NCI-H345 treated with DMSO at 0.1 percent for 48 hours (cell line): ENCODE results near the gene CGB2.
"Not testable (repeated sequence)": the region's sequence is repeated elsewhere in the genome, so short reads cannot be mapped to it uniquely, and the experiment has no call there.

Source experiments
- DNase-seq: peaks from one replicate; lab custom pipeline; 2025; ENCODE audit not compliant: unreplicated experiment; lab: John Stamatoyannopoulos, UW

The CGB2 gene

DNA sequence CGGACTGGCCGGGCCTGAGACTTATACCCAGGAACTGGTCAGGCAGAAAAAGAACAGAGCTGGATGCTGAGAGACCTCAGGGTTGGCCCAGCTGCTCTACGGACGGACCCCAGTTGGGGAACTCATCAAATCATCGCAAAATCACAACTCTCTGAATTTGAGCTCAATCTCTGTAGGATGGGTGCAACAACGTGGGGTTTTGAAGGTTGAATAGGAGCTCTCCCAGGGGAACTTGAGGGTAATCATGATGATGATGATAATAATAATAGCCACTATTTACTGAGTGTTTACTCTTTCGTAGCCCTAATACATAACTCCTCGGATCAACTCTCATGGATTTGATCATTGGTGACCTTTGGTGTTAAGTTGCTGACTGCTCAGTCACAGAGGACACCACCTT lies 1.4 kb upstream of the CGB2 start:
- DNase-seq, result not testable (repeated sequence)

DNA sequence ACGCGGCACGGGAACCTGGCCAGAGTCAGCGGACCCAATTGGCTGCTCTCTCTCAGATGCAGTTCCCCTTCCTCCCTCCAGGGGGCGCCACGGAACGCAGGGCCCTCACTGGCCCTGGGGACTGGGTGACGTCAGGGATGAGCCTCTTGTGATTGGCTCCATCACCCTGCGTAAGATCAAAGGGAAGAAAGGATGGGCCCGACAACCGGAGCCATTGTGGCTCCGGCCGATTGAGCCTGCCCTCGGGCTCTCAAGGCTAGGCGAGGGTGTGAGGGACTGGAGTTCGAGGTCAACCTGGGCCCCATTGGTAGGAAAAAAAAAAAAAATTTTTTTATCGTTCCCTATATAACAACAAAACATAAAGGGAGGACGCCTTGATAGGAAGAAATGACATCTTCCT lies 5.1 kb downstream of the CGB2 start, which contains the start of gene CGB1:
CGB1 (minus strand) TSS at position 81 of the 400 bp plus-strand sequence. CDS start 184 bp downstream, outside the sequence.
- not testable (repeated sequence) for DNase-seq

DNA sequence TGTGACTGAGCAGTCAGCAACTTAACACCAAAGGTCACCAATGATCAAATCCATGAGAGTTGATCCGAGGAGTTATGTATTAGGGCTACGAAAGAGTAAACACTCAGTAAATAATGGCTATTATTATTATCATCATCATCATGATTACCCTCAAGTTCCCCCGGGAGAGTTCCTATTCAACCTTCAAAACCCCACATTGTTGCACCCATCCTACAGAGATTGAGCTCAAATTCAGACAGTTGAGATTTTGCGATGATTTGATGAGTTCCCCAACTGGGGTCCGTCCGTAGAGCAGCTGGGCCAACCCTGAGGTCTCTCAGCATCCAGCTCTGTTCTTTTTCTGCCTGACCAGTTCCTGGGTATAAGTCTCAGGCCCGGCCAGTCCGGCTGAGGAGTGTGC lies 6.4 kb downstream of the CGB2 start:
- DNase-seq, result not testable (repeated sequence)

DNA sequence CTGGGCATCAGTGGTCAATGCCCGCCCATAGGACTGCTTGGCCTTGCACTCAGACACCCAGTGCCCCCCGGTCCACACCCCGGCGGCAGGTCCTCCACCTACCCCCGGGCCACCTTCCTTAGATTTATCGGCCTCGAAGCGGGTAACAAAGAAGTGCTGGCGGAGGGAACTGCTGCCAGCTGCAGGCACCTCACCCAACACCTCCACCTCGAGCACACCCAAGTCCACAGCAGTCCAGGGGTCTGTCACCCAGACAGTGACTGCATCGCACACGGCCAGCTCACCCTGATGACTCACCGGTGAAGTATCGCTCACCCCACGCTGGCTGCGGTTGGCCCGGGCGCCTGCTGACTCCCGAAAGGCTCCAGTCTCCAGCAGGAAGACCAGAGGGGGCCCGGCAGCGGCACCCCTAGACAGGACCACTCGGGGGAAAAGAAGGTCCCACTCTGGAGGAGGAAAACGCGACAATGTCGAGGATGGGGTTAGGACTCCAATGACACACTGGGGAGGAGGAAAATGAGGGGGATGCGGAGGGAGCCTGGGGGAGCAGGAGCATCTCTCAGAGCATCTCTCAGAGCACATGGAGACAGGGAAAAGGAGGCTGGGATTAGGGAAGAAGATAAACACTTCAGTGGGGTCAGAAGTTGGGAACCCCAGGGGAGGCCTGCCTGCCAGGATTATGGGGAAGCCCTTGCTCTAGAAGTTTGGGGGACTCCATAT lies 7.0 kb downstream of the CGB2 start:
- DNase-seq, result not testable (repeated sequence)

DNA sequence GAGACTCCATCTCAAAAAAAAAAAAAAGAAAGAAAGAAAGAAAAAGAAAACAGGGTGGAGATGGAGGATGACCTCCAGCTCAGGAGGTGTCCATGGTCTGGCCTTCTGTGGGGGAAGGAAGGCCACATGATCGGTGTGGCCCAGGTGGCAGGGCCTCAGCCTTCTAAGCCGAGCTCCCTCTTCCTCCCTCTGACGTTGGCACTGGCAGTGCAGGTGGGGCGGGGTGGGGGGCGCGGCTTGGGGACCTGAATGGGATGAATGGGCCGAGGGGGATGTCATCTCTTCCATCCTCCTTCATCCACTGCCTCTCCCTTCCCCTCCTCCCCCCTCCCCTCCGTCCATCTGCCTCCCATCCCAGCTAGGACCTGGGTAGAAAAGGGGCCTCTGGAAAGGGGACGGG lies 8.0 kb downstream of the CGB2 start:
- DNase-seq, result not testable (repeated sequence)

DNA sequence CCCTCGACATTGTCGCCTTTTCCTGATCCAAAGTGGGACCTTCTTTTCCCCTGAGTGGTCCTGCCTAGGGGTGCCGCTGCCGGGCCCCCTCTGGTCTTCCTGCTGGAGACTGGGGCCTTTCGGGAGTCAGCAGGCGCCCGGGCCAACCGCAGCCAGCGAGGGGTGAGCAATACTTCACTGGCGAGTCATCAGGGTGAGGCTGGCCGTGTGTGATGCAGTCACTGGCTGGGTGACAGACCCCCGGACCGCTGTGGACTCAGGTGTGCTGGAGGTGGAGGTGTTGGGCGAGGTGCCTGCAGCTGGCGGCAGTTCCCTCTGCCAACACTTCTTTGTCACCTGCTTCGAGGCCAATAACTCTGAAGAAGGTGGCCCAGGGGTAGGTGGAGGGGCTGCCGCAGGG lies 10.5 kb downstream of the CGB2 start:
- DNase-seq, result no peak

DNA sequence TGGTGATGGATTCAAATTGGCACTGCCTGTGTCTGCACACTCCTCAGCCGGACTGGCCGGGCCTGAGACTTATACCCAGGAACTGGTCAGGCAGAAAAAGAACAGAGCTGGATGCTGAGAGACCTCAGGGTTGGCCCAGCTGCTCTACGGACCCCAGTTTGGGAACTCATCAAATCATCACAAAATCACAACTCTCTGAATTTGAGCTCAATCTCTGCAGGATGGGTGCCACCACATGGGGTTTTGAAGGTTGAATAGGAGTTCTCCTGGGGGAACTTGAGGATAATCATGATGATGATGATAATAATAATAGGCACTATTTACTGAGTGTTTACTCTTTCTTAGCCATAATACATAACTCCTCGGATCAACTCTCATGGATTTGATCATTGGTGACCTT lies 11.0 kb downstream of the CGB2 start:
- not testable (repeated sequence) for DNase-seq

DNA sequence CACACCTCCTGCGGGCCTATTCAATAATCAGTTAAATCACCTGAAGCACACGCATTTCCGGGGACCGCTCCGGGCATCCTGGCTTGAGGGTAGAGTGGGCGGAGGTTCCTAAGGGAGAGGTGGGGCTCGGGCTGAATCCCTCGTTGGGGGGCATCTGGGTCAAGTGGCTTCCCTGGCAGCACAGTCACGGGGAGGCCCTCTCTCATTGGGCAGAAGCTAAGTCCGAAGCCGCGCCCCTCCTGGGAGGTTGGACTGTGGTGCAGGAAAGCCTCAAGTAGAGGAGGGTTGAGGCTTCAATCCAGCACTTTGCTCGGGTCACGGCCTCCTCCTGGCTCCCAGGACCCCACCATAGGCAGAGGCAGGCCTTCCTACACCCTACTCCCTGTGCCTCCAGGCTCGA lies 11.9 kb downstream of the CGB2 start, which contains the start of gene CGB5:
CGB5 (plus strand) TSS at position 301 of the 400 bp plus-strand sequence. CDS start 362 bp downstream, outside the sequence.
- DNase-seq, result not testable (repeated sequence)

DNA sequence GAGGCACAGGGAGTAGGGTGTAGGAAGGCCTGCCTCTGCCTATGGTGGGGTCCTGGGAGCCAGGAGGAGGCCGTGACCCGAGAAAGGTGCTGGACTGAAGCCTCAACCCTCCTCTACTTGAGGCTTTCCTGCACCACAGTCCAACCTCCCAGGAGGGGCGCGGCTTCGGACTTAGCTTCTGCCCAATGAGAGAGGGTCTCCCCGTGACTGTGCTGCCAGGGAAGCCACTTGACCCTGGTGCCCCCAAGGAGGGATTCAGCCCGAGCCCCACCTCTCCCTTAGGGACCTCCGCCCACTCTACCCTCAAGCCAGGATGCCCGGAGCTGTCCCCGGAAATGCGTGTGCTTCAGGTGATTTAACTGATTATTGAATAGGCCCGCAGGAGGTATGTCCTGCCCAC lies 17.3 kb downstream of the CGB2 start, which contains the start of gene CGB8:
CGB8 (minus strand) TSS at position 101 of the 400 bp plus-strand sequence. CDS start 372 bp downstream, outside the sequence.
- not testable (repeated sequence) for DNase-seq

DNA sequence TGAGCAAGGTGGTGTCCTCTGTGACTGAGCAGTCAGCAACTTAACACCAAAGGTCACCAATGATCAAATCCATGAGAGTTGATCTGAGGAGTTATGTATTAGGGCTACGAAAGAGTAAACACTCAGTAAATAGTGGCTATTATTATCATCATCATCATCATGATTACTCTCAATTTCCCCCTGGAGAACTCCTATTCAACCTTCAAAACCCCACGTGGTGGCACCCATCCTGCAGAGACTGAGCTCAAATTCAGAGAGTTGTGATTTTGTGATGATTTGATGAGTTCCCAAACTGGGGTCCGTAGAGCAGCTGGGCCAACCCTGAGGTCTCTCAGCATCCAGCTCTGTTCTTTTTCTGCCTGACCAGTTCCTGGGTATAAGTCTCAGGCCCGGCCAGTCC lies 18.1 kb downstream of the CGB2 start:
- not testable (repeated sequence) for DNase-seq

DNA sequence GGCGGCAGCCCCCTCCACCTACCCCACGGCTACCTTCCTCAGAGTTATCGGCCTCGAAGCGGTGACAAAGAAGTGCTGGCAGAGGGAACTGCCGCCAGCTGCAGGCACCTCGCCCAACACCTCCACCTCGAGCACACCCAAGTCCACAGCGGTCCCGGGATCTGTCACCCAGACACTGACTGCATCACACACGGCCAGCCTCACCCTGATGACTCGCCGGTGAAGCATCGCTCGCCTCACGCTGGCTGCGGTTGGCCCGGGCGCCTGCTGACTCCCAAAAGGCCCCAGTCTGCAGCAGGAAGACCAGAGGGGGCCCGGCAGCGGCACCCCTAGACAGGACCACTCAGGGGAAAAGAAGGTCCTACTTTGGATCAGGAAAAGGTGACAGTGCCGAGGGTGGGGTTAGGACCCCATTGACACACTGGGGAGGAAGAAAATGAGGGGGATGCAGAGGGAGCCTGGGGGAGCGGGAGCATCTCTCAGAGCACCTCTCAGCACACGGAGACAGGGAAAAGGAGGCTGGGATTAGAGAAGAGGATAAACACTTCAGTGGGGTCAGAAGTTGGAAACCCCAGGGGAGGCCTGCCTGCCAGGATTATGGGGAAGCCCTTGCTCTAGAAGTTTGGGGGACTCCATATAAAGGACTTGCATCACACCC lies 18.8 kb downstream of the CGB2 start:
- DNase-seq, result not testable (repeated sequence)

DNA sequence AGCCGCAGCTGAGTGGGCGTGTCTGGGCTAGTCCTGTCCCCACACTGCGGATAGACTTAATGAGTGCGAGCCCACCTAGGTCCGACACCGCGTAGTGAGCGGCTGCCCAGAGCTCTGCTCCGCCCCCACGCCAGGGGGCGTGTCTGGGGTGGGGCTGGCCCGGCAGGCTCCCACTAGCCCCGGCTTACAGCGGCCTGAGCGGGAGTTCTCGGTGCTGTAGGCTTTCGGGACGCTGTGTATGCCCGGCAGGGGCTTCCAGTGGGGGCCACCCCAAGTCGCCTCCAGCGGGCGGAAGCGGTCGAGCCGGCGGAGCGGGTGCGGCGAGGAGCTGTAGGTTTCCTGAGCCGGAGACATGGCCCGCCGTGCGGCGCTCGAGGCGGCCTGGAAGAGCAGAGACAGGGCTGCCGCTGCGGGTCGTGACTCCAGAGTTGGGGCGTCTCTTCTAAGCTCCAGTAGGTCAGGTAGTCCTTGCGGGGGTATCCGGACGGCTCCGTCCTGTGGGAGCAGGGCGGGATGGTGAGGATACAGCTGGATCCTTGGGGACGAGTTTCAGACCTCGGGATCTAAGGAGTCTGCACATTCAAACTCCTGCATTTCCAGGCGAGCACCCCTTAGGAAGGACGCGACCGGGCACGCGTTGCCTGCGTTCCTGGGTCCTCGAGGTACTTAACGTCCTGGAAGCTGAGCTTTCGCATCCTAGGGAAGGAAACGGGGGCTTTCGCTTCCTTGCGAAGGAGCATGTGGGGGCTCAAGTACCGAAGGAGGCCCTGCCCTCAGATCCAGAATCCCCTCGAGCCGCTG lies 24.6 kb downstream of the CGB2 start:
- DNase-seq, result no peak

DNA sequence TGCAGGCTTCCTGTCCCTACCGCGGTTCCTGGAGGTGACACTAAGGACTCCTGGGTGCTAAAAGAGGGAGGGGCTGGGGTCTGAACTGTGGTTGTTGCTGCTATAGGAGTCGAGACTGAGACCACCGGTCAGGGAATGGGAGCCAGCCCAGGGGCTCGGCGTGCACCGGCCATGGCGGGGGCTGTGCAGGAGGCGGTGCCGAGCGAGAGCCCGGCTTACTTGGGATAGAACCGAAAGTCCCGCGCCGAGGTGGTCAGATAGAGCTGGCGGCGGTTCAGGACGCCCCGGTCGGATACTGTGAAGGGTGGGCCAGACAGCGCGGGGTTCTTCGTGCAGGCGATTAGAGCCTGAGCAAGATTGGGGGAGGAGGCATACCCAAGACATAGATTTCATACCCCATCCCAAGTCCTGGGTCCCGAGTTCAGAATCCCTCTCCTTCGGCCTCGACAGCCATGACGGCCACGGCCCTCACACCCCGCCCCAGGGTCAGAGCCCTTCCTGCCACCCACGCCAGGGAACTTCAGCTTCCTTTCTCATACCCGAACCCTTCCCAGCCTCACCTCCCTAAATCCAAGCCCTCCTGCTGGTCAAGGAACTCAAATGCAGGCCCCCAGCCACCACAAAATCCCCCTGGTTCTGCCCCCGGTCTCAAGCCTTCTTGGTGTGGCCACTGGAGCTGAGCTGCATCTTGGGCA lies 25.4 kb downstream of the CGB2 start:
- not testable (repeated sequence) for DNase-seq

DNA sequence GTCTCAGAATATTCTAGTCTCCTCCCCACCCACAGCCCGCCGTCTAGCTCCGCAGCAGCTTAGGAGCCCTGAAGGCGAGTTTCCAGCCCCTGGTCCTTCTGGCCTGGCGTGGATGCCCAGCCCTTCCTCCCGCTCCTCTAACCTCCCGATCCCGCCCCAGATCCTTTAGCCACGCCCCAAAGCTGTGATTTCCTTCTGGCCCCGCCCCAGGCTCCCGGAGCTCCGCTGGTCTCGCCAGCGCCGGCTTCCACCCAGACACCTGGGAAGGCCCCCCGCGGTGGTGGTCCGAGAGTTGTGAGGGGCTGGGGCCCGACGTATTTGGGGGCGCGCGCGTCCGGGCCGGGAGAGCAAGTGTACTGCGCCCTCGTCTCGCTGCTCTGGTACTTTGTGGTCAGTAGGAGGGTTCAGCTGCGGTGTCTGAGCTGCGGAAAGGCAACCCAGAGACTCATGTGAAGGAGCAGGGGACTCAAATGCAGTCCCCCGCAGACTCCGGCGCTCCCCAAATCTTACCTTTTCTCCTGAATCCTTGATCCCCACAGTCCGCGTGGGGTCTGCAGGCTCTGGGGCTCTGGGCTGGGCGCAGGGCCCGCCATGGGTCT lies 26.0 kb downstream of the CGB2 start, which contains the start of gene CGB7:
CGB7 (minus strand) TSS at position 114 of the 599 bp plus-strand sequence. CDS start 2,374 bp downstream, outside the sequence.
- DNase-seq, result no peak

DNA sequence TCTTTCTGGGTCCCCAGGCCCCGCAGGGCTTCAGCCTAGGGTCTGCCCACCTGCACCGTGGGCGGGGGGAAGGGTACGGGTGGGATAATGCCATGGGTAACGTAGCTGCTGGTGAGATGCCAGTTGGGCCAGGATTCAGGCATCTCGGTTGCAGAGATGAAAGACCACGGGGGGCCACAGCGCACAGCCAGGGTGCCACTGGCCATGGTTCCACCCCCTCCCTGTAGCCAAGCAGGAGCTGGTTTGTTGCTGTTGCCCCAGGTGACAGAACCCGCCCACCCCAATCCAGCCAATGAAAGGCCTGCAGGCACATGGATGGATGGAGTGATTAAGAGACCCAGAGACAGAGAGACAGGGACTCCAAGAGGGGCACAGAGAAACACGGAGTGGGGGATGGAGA lies 26.9 kb downstream of the CGB2 start:
- DNase-seq, result no peak

DNA sequence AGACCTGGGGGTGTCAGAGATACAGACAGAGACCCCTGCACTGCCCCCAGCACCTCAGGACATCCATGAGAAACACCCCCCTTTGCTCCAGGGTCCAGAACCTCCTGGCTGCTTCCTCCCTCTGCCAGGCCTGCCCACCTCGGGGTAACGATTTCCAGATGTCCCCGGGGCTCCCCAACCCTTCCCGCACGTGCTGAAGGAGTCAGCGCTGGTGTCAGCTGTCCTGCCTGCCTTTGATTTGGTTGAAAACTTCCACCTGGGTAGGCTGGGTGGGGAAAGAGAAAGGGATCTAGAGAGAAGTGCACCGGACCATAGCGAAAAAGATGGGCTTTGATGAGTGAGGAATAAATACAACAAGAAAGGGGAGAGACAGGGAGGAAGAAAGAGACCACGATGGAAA lies 27.4 kb downstream of the CGB2 start:
- DNase-seq, result no peak

DNA sequence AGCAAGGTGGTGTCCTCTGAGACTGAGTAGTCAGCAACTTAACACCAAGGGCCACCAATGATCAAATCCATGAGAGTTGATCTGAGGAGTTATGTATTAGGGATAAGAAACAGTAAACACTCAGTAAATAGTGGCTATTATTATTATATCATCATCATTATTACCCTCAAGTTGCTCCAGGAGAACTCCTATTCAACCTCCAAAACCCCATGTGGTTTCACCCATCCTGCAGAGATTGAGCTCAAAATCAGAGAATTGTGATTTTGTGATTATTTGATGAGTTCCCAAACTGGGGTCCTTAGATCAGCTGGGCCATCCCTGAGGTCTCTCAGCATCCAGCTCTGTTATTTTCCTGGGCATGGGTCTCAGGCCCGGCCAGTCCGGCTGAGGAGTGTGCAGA lies 29.3 kb downstream of the CGB2 start:
- DNase-seq, result no peak

DNA sequence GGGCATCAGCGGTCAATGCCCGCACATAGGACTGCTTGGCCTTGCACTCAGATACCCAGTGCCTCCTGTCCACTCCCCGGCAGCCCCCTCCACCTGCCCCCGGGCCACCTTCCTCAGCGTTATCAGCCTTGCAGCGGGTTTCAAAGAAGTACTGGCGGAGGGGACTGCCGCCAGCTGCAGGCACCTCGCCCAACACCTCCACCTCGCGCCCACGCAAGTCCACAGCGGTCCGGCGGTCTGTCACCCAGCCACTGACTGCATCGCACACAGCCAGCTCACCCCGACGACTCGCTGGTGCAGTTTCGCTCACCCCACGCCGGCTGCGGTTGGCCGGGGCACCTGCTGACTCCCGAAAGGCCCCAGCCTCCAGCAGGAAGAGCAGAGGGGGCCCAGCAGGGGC lies 29.8 kb downstream of the CGB2 start:
- DNase-seq, result no peak

DNA sequence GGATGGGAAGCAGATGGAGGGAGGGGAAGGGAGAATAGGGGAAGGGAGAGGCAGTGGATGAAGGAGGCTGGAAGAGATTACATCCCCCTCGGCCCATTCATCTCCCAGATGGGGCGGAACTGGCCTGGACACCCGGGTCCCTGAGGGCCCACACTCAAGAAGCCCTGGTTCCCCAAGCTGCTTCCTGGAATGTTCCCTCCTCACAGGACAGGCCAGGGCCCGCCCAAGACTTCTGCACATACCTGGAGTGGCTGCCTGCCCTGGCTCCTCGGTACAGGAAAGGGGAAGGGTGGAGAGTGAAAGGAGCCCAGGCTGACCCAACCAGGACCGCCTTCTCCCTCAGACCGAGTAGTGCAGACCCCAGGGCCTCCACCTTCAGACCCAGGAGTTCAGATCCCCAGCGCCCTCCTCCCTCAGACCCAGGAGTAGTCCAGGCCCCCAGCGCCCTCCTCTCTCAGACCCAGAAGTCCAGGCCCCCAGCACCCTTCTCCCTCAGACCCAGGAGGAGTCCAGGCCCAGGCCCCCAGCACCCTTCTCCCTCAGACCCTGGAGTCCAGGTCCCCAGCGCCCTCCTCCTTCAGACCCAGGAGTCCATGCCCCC lies 32.4 kb downstream of the CGB2 start:
- no peak for DNase-seq
